HepG2 (cell line): ENCODE results near the gene MEAF6. TPM values are rescaled to one million over a fixed set of nuclear protein-coding genes. Genes with fewer than 3 reads are reported as not detected.

Experiments
- CREB1 ChIP-seq, 2 experiments: fragments of 450-650 bp in 1 of 2; IDR thresholded peaks; 2 replicates each; pipeline ENCODE4 v1.6.1; 2016 to 2017; ENCODE audit warnings: control low read depth in 1 of 2, mild to moderate bottlenecking in 1 of 2, missing compliant biosample characterization in 1 of 2, missing genetic modification characterization in 1 of 2
- DNMT3B ChIP-seq: conservative IDR thresholded peaks from 2 replicates; pipeline ENCODE4 v1.6.1; 2016; ENCODE audit warnings: missing biosample characterization, control low read depth
- EEA1 ChIP-seq: sonication (generic); formaldehyde crosslinking; IDR thresholded peaks from 2 replicates; pipeline ENCODE4 v1.5.1; 2020; ENCODE audit warnings: mild to moderate bottlenecking, missing genetic modification reagents, borderline replicate concordance
- EHMT2 ChIP-seq: fragments of 200-600 bp; sonication (generic); IDR thresholded peaks from 2 replicates; pipeline ENCODE4 v1.7.0; 2017; ENCODE audit warnings: antibody characterized with exemption, low read depth, low read length, borderline replicate concordance
- ETV5 ChIP-seq: IDR thresholded peaks from 2 replicates; pipeline ENCODE4 v1.6.1; 2018; ENCODE audit warnings: missing biosample characterization, missing genetic modification reagents, inconsistent platforms, borderline replicate concordance
- HNF1A ChIP-seq, 2 experiments: sonication (generic) in 1 of 2; formaldehyde crosslinking in 1 of 2; IDR thresholded peaks; 2 replicates each; pipeline versions ENCODE4 v1.4.0 to v1.6.1; 2016 to 2020; ENCODE audit warnings: borderline replicate concordance in 1 of 2, low read depth in 1 of 2, mild to moderate bottlenecking in 1 of 2, missing genetic modification reagents in 1 of 2
- KDM6A ChIP-seq: IDR thresholded peaks from 2 replicates; pipeline ENCODE4 v1.6.1; 2016; ENCODE audit warnings: low read depth
- KMT2B ChIP-seq: IDR thresholded peaks from 2 replicates; pipeline ENCODE4 v1.6.1; 2016; ENCODE audit warnings: missing genetic modification reagents, missing compliant biosample characterization
- PHF8 ChIP-seq: sonication (generic); formaldehyde crosslinking; IDR thresholded peaks from 2 replicates; pipeline ENCODE4 v1.5.0; 2020; ENCODE audit warnings: missing genetic modification reagents
- RARG ChIP-seq: sonication (generic); formaldehyde crosslinking; IDR thresholded peaks from 2 replicates; pipeline ENCODE4 v1.4.0; 2020; ENCODE audit warnings: low read depth, mild to moderate bottlenecking, missing genetic modification reagents
- SOX5 ChIP-seq: IDR thresholded peaks from 2 replicates; pipeline ENCODE4 v1.6.1; 2016; ENCODE audit warnings: borderline replicate concordance
- SPEN ChIP-seq: sonication (generic); formaldehyde crosslinking; IDR thresholded peaks from 2 replicates; pipeline ENCODE4 v1.5.1; 2020; ENCODE audit warnings: low read depth, mild to moderate bottlenecking, missing genetic modification reagents
- TBL1XR1 ChIP-seq: fragments of 150-350 bp; IDR thresholded peaks from 2 replicates; pipeline ENCODE4 v1.6.1; 2014; ENCODE audit warnings: borderline replicate concordance, low read length; ENCODE audit not compliant: partially characterized antibody
- TBX2 ChIP-seq: sonication (generic); formaldehyde crosslinking; IDR thresholded peaks from 2 replicates; pipeline ENCODE4 v1.5.0; 2020; ENCODE audit warnings: missing genetic modification reagents, mild to moderate bottlenecking, borderline replicate concordance
- TFE3 ChIP-seq: IDR thresholded peaks from 2 replicates; pipeline ENCODE4 v1.6.1; 2016
- TOE1 ChIP-seq: sonication (generic); formaldehyde crosslinking; IDR thresholded peaks from 2 replicates; pipeline ENCODE4 v1.4.0; 2020; ENCODE audit warnings: mild to moderate bottlenecking, missing genetic modification reagents
- XBP1 ChIP-seq: sonication (generic); formaldehyde crosslinking; IDR thresholded peaks from 2 replicates; pipeline ENCODE4 v1.5.0; 2020; ENCODE audit warnings: missing genetic modification reagents
- ZBTB1 ChIP-seq: sonication (generic); formaldehyde crosslinking; IDR thresholded peaks from 2 replicates; pipeline ENCODE4 v1.4.0; 2020; ENCODE audit warnings: missing genetic modification reagents, borderline replicate concordance
- ZKSCAN5 ChIP-seq: sonication (generic); formaldehyde crosslinking; IDR thresholded peaks from 2 replicates; pipeline ENCODE4 v1.5.1; 2020; ENCODE audit warnings: mild to moderate bottlenecking, missing genetic modification reagents
- ZNF362 ChIP-seq: sonication (generic); formaldehyde crosslinking; IDR thresholded peaks from 2 replicates; pipeline ENCODE4 v1.4.0; 2020; ENCODE audit warnings: missing genetic modification reagents, mild to moderate bottlenecking, borderline replicate concordance
- ZNF562 ChIP-seq: sonication (generic); formaldehyde crosslinking; IDR thresholded peaks from 2 replicates; pipeline ENCODE4 v1.8.0; 2022; ENCODE audit warnings: missing genetic modification reagents, borderline replicate concordance
- ZNF619 ChIP-seq: sonication (generic); formaldehyde crosslinking; IDR thresholded peaks from 2 replicates; pipeline ENCODE4 v1.4.0; 2020; ENCODE audit warnings: mild to moderate bottlenecking, missing genetic modification reagents
- polyA plus RNA-seq, 8 experiments: library from polyadenylated mRNA; depleted of rRNA in 3 of 8; stranded (reverse) in 7 of 8; unstranded in 1 of 8; fragments of >200 nt; fragmentation: Illumina TruSeq in 4 of 8; extraction: Trizol in 4 of 8; gene quantifications; 2 replicates each; pipeline versions ENCODE4 v1.2.1 to v1.2.3, GENCODE V29; 2011 to 2016; ENCODE audit warnings: low read depth in 4 of 8, missing spikeins in 1 of 8, mixed read lengths in 1 of 8; ENCODE audit not compliant: insufficient read depth in 1 of 8
- total RNA-seq, 5 experiments: library from RNA; depleted of rRNA; stranded (reverse); fragments of >200 nt; fragmentation: Illumina TruSeq; extraction: Trizol; gene quantifications; 2 replicates each; pipeline ENCODE4 v1.2.3, GENCODE V29; 2016; ENCODE audit warnings: low read depth in 1 of 5

The MEAF6 gene
- total and polyA plus RNA-seq, 2 of the 13 experiments (the other 11 are each of a cell fraction or from before 2014, with no cell fraction given): 29.5 to 45.6 TPM

GRCh38 chr1:37479255-37480124 is 35.1 kb downstream of the MEAF6 start (continued):
- TF ChIP-seq ZNF562 (CRISPR knock-in tag): no peak
- TF ChIP-seq KDM6A (CRISPR knock-in tag): peak; percentile 56; the same call in 1 of the 2 replicates
- TF ChIP-seq EEA1 (CRISPR knock-in tag): no peak
- peak; percentile 85 for TF ChIP-seq SPEN (CRISPR knock-in tag)
- peak; percentile 18; the same call in 1 of the 2 replicates for TF ChIP-seq PHF8 (CRISPR knock-in tag)
- no peak for TF ChIP-seq TBL1XR1
- no peak for TF ChIP-seq XBP1 (CRISPR knock-in tag)
- peak; percentile 85; the same call in 1 of the 2 replicates for TF ChIP-seq TBX2 (CRISPR knock-in tag)
- no peak for TF ChIP-seq EHMT2
- peak; percentile 88 for TF ChIP-seq TFE3 (CRISPR knock-in tag)
- TF ChIP-seq RARG (CRISPR knock-in tag): no peak
- no peak for TF ChIP-seq ZNF362
- TF ChIP-seq SOX5 (CRISPR knock-in tag): peak; percentile 68; the same call in 1 of the 2 replicates
- no peak for TF ChIP-seq ZKSCAN5
- no peak for TF ChIP-seq DNMT3B
- TF ChIP-seq TOE1 (CRISPR knock-in tag): no peak
- TF ChIP-seq ETV5: peak; percentile 93
- no peak for TF ChIP-seq ZBTB1
- peak; percentile 58; the same call in 1 of the 2 replicates for TF ChIP-seq KMT2B (CRISPR knock-in tag)
- no peak for TF ChIP-seq CREB1 (IDR thresholded peaks at IDR 0.05)
- no peak; the same call in 1 of the 2 replicates for TF ChIP-seq CREB1 (CRISPR knock-in tag; IDR thresholded peaks at IDR 0.05)
- TF ChIP-seq ZNF619 (CRISPR knock-in tag): no peak
- TF ChIP-seq HNF1A (IDR thresholded peaks at IDR 0.05; ENCODE audit: low read depth): no peak
- peak; percentile 18; the same call in 1 of the 2 replicates for TF ChIP-seq HNF1A (CRISPR knock-in tag; IDR thresholded peaks at IDR 0.05; ENCODE audit: borderline replicate concordance)
